Activated T-cell treated with anti-CD3 and anti-CD28 coated beads, Interleukin-2, amount 50 U/mL, for 48 hours (primary cell): Measurements from ENCODE around the gene DNASE1L2.
"Not testable (repeated sequence)": the region's sequence is repeated elsewhere in the genome, so short reads cannot be mapped to it uniquely, and the experiment has no call there.

Experiments
- DNase-seq, 2 experiments: peaks; one replicate each; pipeline ENCODE4 v3.0.0-alpha.2; 2020

DNASE1L2 gene

GRCh38 chr16:2226245-2226793, 9.9 kb upstream of the DNASE1L2 start:
- DNase-seq = no peak

- no peak for DNase-seq
Observed at GRCh38 chr16:2226918-2227317, 9.3 kb upstream of the DNASE1L2 start.

- DNase-seq = no peak
Observed at GRCh38 chr16:2228161-2228824, 8.0 kb upstream of the DNASE1L2 start.

- no peak for DNase-seq
Observed at GRCh38 chr16:2229091-2229490, 7.2 kb upstream of the DNASE1L2 start.

- no peak for DNase-seq
Observed at GRCh38 chr16:2229632-2230250, 6.5 kb upstream of the DNASE1L2 start.

- DNase-seq = no peak
Observed at GRCh38 chr16:2230376-2230775, 5.9 kb upstream of the DNASE1L2 start.

- DNase-seq = no peak
Observed at GRCh38 chr16:2231016-2231931, 5.0 kb upstream of the DNASE1L2 start.

GRCh38 chr16:2232094-2232990, 3.9 kb upstream of the DNASE1L2 start:
- DNase-seq = no peak

GRCh38 chr16:2233046-2233775, 3.0 kb upstream of the DNASE1L2 start:
- DNase-seq = no peak

GRCh38 chr16:2233872-2234812, 2.1 kb upstream of the DNASE1L2 start:
- no peak for DNase-seq

GRCh38 chr16:2234813-2235170, 1.5 kb upstream of the DNASE1L2 start:
- DNase-seq = no peak

- DNase-seq = no peak
Observed at GRCh38 chr16:2235234-2235651, 1.0 kb upstream of the DNASE1L2 start.

GRCh38 chr16:2235695-2236336, 428 bp upstream of the DNASE1L2 start:
- no peak for DNase-seq

GRCh38 chr16:2237102-2237482, 848 bp downstream of the DNASE1L2 start:
- DNase-seq = no peak

GRCh38 chr16:2237493-2238149, 1.4 kb downstream of the DNASE1L2 start:
- no peak for DNase-seq

GRCh38 chr16:2238150-2238837, 2.0 kb downstream of the DNASE1L2 start:
- no peak for DNase-seq

GRCh38 chr16:2238838-2239675, 2.8 kb downstream of the DNASE1L2 start:
- no peak for DNase-seq

GRCh38 chr16:2240331-2240730, 4.1 kb downstream of the DNASE1L2 start:
- not testable (repeated sequence) for DNase-seq
